ENCODE measurements around the gene CHRM1. TPM values are rescaled to one million over a fixed set of nuclear protein-coding genes. Genes with fewer than 3 reads are reported as not detected.
A peak's percentile ranks its signal among the peaks of the same experiment; 100 is the strongest.
"Not testable (repeated sequence)": the region's sequence is repeated elsewhere in the genome, so short reads cannot be mapped to it uniquely, and the experiment has no call there.

The CHRM1 gene
- total RNA-seq, result not detected

GRCh38 chr11:62921201-62921572 is at the start of gene CHRM1:
CHRM1 (minus strand) TSS chr11:62921363; CDS start chr11:62911100, 10,263 bp downstream.
- H3K9me3 Mint-ChIP-seq, result no peaks in the 10 kb centered on the region
- H3K27ac Mint-ChIP-seq, result no peak within 1 kb of the TSS
- peak within 1 kb of the TSS; percentile 77 for H3K4me3 Mint-ChIP-seq
- ATAC-seq (replicated peaks), result no peak
- H3K4me1 Mint-ChIP-seq, result peaks cover 11% of the 10 kb centered on the region
- no peaks in the 10 kb centered on the region for H3K36me3 Mint-ChIP-seq (ENCODE audit: low read depth)
- H3K27me3 Mint-ChIP-seq, result peaks cover 33% of the 10 kb centered on the region

- H3K36me3 Mint-ChIP-seq (ENCODE audit: low read depth), result no peaks in the 10 kb centered on the region
- H3K4me1 Mint-ChIP-seq, result no peaks in the 10 kb centered on the region
- no peak for ATAC-seq (replicated peaks)
- H3K4me3 Mint-ChIP-seq, result no peak overlapping the region
- H3K27me3 Mint-ChIP-seq, result peaks cover 24% of the 10 kb centered on the region
- H3K9me3 Mint-ChIP-seq, result no peaks in the 10 kb centered on the region
- no peak overlapping the region for H3K27ac Mint-ChIP-seq
Measured at GRCh38 chr11:62965574-62965973, 44.4 kb upstream of the CHRM1 start.

- ATAC-seq (replicated peaks), result no peak
- H3K27me3 Mint-ChIP-seq, result peaks cover 21% of the 10 kb centered on the region
- no peak overlapping the region for H3K27ac Mint-ChIP-seq
- no peaks in the 10 kb centered on the region for H3K36me3 Mint-ChIP-seq (ENCODE audit: low read depth)
- H3K4me3 Mint-ChIP-seq, result no peak overlapping the region
- H3K4me1 Mint-ChIP-seq, result peaks cover 7% of the 10 kb centered on the region
- H3K9me3 Mint-ChIP-seq, result no peaks in the 10 kb centered on the region
Measured at GRCh38 chr11:62962391-62962790, 41.2 kb upstream of the CHRM1 start.

- Mint-ChIP-seq H3K4me1 (peaks cover 7% of the 10 kb centered on the region), H3K9me3 (no peaks in the 10 kb centered on the region), H3K4me3 (no peak overlapping the region), H3K27me3 (peaks cover 14% of the 10 kb centered on the region), H3K27ac (no peak overlapping the region), H3K36me3 (ENCODE audit: low read depth) (no peaks in the 10 kb centered on the region)
- ATAC-seq (replicated peaks), result no peak
Measured at GRCh38 chr11:62961017-62961570, 39.9 kb upstream of the CHRM1 start.

GRCh38 chr11:62959422-62959980 is 38.3 kb upstream of the CHRM1 start:
- Mint-ChIP-seq H3K27ac (peak overlapping the region; percentile 50), H3K36me3 (ENCODE audit: low read depth) (no peaks in the 10 kb centered on the region), H3K4me1 (peaks cover 7% of the 10 kb centered on the region), H3K4me3 (no peak overlapping the region), H3K27me3 (peaks cover 11% of the 10 kb centered on the region), H3K9me3 (no peaks in the 10 kb centered on the region)
- no peak for ATAC-seq (replicated peaks)

- peak overlapping the region; percentile 50 for H3K27ac Mint-ChIP-seq
- no peak overlapping the region for H3K4me3 Mint-ChIP-seq
- H3K4me1 Mint-ChIP-seq, result peaks cover 7% of the 10 kb centered on the region
- peaks cover 18% of the 10 kb centered on the region for H3K27me3 Mint-ChIP-seq
- H3K36me3 Mint-ChIP-seq (ENCODE audit: low read depth), result no peaks in the 10 kb centered on the region
- no peaks in the 10 kb centered on the region for H3K9me3 Mint-ChIP-seq
- no peak for ATAC-seq (replicated peaks)
Measured at GRCh38 chr11:62958547-62959421, 37.6 kb upstream of the CHRM1 start.

GRCh38 chr11:62957147-62957546 is 36.0 kb upstream of the CHRM1 start:
- no peak for ATAC-seq (replicated peaks)
- peaks cover 20% of the 10 kb centered on the region for H3K27me3 Mint-ChIP-seq
- no peak overlapping the region for H3K4me3 Mint-ChIP-seq
- H3K36me3 Mint-ChIP-seq (ENCODE audit: low read depth), result no peaks in the 10 kb centered on the region
- peaks cover 7% of the 10 kb centered on the region for H3K4me1 Mint-ChIP-seq
- no peak overlapping the region for H3K27ac Mint-ChIP-seq
- no peaks in the 10 kb centered on the region for H3K9me3 Mint-ChIP-seq

GRCh38 chr11:62954478-62954877 is 33.3 kb upstream of the CHRM1 start:
- H3K27me3 Mint-ChIP-seq, result peaks cover 20% of the 10 kb centered on the region
- H3K4me1 Mint-ChIP-seq, result peaks cover 7% of the 10 kb centered on the region
- H3K36me3 Mint-ChIP-seq (ENCODE audit: low read depth), result no peaks in the 10 kb centered on the region
- H3K9me3 Mint-ChIP-seq, result no peaks in the 10 kb centered on the region
- no peak for ATAC-seq (replicated peaks)
- H3K27ac Mint-ChIP-seq, result no peak overlapping the region
- no peak overlapping the region for H3K4me3 Mint-ChIP-seq

GRCh38 chr11:62953811-62954210 is 32.6 kb upstream of the CHRM1 start:
- H3K27me3 Mint-ChIP-seq, result peaks cover 20% of the 10 kb centered on the region
- H3K27ac Mint-ChIP-seq, result no peak overlapping the region
- no peak for ATAC-seq (replicated peaks)
- peaks cover 3% of the 10 kb centered on the region for H3K4me1 Mint-ChIP-seq
- no peak overlapping the region for H3K4me3 Mint-ChIP-seq
- H3K9me3 Mint-ChIP-seq, result no peaks in the 10 kb centered on the region
- H3K36me3 Mint-ChIP-seq (ENCODE audit: low read depth), result no peaks in the 10 kb centered on the region

- H3K27ac Mint-ChIP-seq, result no peak overlapping the region
Measured at GRCh38 chr11:62948765-62949320, 27.7 kb upstream of the CHRM1 start.

GRCh38 chr11:62945538-62945937 is 24.4 kb upstream of the CHRM1 start:
- not testable (repeated sequence) for H3K9me3 Mint-ChIP-seq; H3K36me3 Mint-ChIP-seq (ENCODE audit: low read depth); H3K4me3 Mint-ChIP-seq; ATAC-seq (replicated peaks); H3K4me1 Mint-ChIP-seq; H3K27ac Mint-ChIP-seq
- peaks cover 12% of the 10 kb centered on the region for H3K27me3 Mint-ChIP-seq

More at GRCh38 chr11:62948765-62949320, 27.7 kb upstream of the CHRM1 start:
- H3K27me3 Mint-ChIP-seq, result peaks cover 15% of the 10 kb centered on the region
- no peaks in the 10 kb centered on the region for H3K36me3 Mint-ChIP-seq (ENCODE audit: low read depth)
- no peak overlapping the region for H3K4me3 Mint-ChIP-seq
- ATAC-seq (replicated peaks), result no peak
- H3K9me3 Mint-ChIP-seq, result no peaks in the 10 kb centered on the region
- no peaks in the 10 kb centered on the region for H3K4me1 Mint-ChIP-seq

- not testable (repeated sequence) for H3K9me3 Mint-ChIP-seq; H3K27me3 Mint-ChIP-seq; H3K27ac Mint-ChIP-seq; H3K4me3 Mint-ChIP-seq; H3K36me3 Mint-ChIP-seq (ENCODE audit: low read depth); H3K4me1 Mint-ChIP-seq
- ATAC-seq (replicated peaks), result peak; percentile 62
Measured at GRCh38 chr11:62937528-62937927, 16.4 kb upstream of the CHRM1 start.

GRCh38 chr11:62934496-62934785 is 13.3 kb upstream of the CHRM1 start:
- ATAC-seq (replicated peaks), result no peak
- Mint-ChIP-seq H3K9me3 (peaks cover 8% of the 10 kb centered on the region), H3K4me1 (peaks cover 9% of the 10 kb centered on the region), H3K4me3 (no peak overlapping the region), H3K36me3 (ENCODE audit: low read depth) (no peaks in the 10 kb centered on the region), H3K27ac (no peak overlapping the region), H3K27me3 (peaks cover 20% of the 10 kb centered on the region)

GRCh38 chr11:62933750-62934495 is 12.8 kb upstream of the CHRM1 start:
- Mint-ChIP-seq H3K36me3 (ENCODE audit: low read depth) (no peaks in the 10 kb centered on the region), H3K4me1 (peaks cover 9% of the 10 kb centered on the region), H3K9me3 (peaks cover 8% of the 10 kb centered on the region), H3K27me3 (peaks cover 24% of the 10 kb centered on the region), H3K27ac (no peak overlapping the region), H3K4me3 (no peak overlapping the region)
- no peak for ATAC-seq (replicated peaks)
